Measurements from ENCODE around the gene ARFGEF2. TPM values are rescaled to one million over a fixed set of nuclear protein-coding genes. Genes with fewer than 3 reads are reported as not detected.
A peak's percentile ranks its signal among the peaks of the same experiment; 100 is the strongest.

The ARFGEF2 gene
- total and polyA plus RNA-seq, 12 donors = 6.2 to 50.0 (median 41.8) TPM

GRCh38 chr20:48878534-48879248 is 42.8 kb upstream of the ARFGEF2 start:
- no peaks in the 10 kb centered on the region for H3K27me3 ChIP-seq
- intact Hi-C loops (cut with DNase I) = no loop called here
- no peak overlapping the region for H3K27ac ChIP-seq
- DNase-seq (no peak), ATAC-seq (no peak)
- no peak for TF ChIP-seq CTCF (IDR thresholded peaks at IDR 0.05)
- no peaks in the 10 kb centered on the region for H3K36me3 ChIP-seq
- H3K4me3 ChIP-seq = no peak overlapping the region
- H3K4me1 ChIP-seq = peaks cover 0 to 26% (median 0%) of the 10 kb centered on the region in 9 donors
- 95 to 96% methylated on average over 10 of the region's 10 CpGs for WGBS, 2 donors
- H3K9me3 ChIP-seq = no peaks in the 10 kb centered on the region

GRCh38 chr20:48879612-48880245 is 41.8 kb upstream of the ARFGEF2 start:
- no peak for ATAC-seq
- Histone ChIP-seq H3K27me3 (no peaks in the 10 kb centered on the region), H3K36me3 (no peaks in the 10 kb centered on the region), H3K9me3 (no peaks in the 10 kb centered on the region), H3K27ac (peak overlapping the region in 1 of 10 donors; percentile 40), H3K4me3 (no peak overlapping the region), H3K4me1 (peaks cover 0 to 24% (median 0%) of the 10 kb centered on the region in 9 donors)
- no peak for DNase-seq
- TF ChIP-seq CTCF (IDR thresholded peaks at IDR 0.05) = no peak
- WGBS, 2 donors = 68% methylated on average over 1 of the region's 1 CpG
- intact Hi-C loops (cut with DNase I) = no loop called here

- WGBS, 2 donors = 95 to 99% methylated on average over 3 of the region's 3 CpGs
- Histone ChIP-seq H3K4me1 (peaks cover 0 to 23% (median 0%) of the 10 kb centered on the region in 9 donors), H3K4me3 (no peak overlapping the region), H3K36me3 (no peaks in the 10 kb centered on the region), H3K27ac (peak overlapping the region in 1 of 10 donors; percentile 40), H3K9me3 (no peaks in the 10 kb centered on the region), H3K27me3 (no peaks in the 10 kb centered on the region)
- TF ChIP-seq CTCF (IDR thresholded peaks at IDR 0.05) = no peak
- no peak for DNase-seq
- ATAC-seq = no peak
- intact Hi-C loops (cut with DNase I) = no loop called here
Observed at GRCh38 chr20:48880331-48880730, 41.2 kb upstream of the ARFGEF2 start.

GRCh38 chr20:48880981-48881657 is 40.4 kb upstream of the ARFGEF2 start:
- WGBS, 2 donors = 81 to 86% methylated on average over 7 of the region's 7 CpGs
- no peak for ATAC-seq
- Histone ChIP-seq H3K27me3 (no peaks in the 10 kb centered on the region), H3K36me3 (no peaks in the 10 kb centered on the region), H3K4me1 (peaks cover 0 to 16% (median 0%) of the 10 kb centered on the region in 9 donors), H3K9me3 (no peaks in the 10 kb centered on the region), H3K4me3 (no peak overlapping the region), H3K27ac (no peak overlapping the region)
- no peak for DNase-seq
- intact Hi-C loops (cut with DNase I) = no loop called here
- no peak for TF ChIP-seq CTCF (IDR thresholded peaks at IDR 0.05)
